ENCODE measurements around the gene MPC1L. TPM values are rescaled to one million over a fixed set of nuclear protein-coding genes. Genes with fewer than 3 reads are reported as not detected.
"Not testable (repeated sequence)": the region's sequence is repeated elsewhere in the genome, so short reads cannot be mapped to it uniquely, and the experiment has no call there.

MPC1L gene
- total and polyA plus RNA-seq, 9 of the 15 experiments (the other 6 are each of a cell fraction or from before 2014, with no cell fraction given) = not detected

DNA sequence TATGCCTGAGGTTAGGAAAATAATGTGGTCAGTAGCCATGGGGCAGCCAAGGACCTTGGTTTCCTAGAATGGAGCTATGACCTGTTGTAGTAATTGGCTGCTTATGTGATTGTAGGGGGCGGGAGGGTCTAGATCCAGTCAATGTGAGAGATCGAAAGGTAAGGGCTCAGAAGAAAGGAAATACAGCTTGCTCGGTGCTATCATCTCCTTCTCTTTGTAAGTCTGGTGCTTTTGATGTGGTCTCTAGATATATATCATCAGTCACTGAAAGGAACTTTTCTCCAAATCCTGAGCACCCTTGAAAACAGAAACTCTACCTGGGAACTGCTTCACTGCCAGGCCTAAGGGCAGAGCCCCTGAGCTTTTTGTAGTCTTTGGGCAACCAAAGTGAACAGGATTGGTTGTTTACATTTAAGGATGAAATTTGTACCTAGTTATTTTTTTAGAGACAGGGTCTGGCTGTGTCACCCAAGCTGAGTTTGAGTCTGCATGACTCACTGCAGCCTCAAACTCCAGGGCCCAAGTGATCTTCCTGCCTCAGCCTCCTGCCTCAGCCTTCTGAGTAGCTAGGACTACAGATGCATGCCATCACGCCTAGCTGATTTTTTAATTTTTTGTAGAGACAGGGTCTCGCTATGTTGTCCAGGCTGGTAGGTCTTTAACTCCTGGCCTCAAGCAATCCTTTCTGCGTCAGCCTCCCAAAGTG, 33.5 kb upstream of the MPC1L start:
- H3K79me2 ChIP-seq (ENCODE audit: control insufficient read depth, insufficient read depth, low read length); H3K27ac ChIP-seq (ENCODE audit: extremely low read depth, low read depth, low read length); in situ Hi-C loops (cut with MboI); ATAC-seq; H3K4me2 ChIP-seq (ENCODE audit: insufficient read depth, low read length); H3K4me1 ChIP-seq (replicated peaks in 1 of 2; ENCODE audit: control insufficient read depth in 2 of 2, insufficient read depth in 2 of 2, low read length in 2 of 2); H3K9ac ChIP-seq (ENCODE audit: insufficient read depth in 1 of 2, low read depth in 2 of 2, low read length in 2 of 2); H3K4me3 ChIP-seq; H2AFZ ChIP-seq (ENCODE audit: low read depth, low read length); H4K20me1 ChIP-seq (replicated peaks; ENCODE audit: control insufficient read depth, insufficient read depth, low read length); FAIRE-seq; DNase-seq (ENCODE audit: extremely low read depth in 1 of 4, low spot score in 3 of 4); H3K27me3 ChIP-seq (ENCODE audit: control insufficient read depth in 2 of 2, insufficient read depth in 2 of 2, low read length in 2 of 2); H3K9me1 ChIP-seq (ENCODE audit: control insufficient read depth, insufficient read depth, low read length); BruUV-seq (replicated peaks); CTCF ChIA-PET (ENCODE audit: low intra/inter-chr PET ratio); H3K9me3 ChIP-seq (replicated peaks; ENCODE audit: control insufficient read depth, insufficient read depth, low read depth, low read length): not testable (repeated sequence)
- 76% methylated on average over 5 of the region's 6 CpGs for WGBS (ENCODE audit: insufficient coverage, low coverage, missing lambda C conversion rate)
- intact Hi-C loops (cut with micrococcal nuclease) = loop anchor here (10.0 kb wide), 1 partner anchor 55 kb away; the partner anchor contains the start of gene CXorf38
- peaks cover 18% of the 10 kb centered on the region; the same call in 1 of the 3 replicates for H3K36me3 ChIP-seq (ENCODE audit: control insufficient read depth, insufficient read depth, low read length)
- POLR2A ChIA-PET = interaction anchor here (0.6 to 0.9 kb wide), 2 partner anchors 20 to 27 kb away, joined by 3 read pairs; no protein-coding TSS in a partner anchor

DNA sequence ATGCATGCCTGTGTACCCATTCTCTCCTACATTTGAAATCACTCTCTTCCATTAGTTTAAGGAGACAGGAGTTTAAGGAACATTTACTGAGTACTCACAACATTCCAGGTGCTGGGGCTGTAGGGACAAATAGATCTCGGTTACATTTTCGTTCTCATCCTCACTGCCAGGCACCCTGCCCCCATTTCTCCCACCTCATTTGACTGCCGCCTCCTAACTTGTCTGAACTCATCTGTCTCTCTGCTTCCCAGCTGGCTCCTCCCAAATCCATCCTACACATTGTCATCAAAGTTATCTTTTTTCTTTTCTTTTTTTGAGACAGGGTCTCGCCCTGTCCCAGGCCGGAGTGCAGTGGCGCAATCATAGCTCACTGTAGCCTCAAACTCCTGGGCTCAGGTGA, 19.8 kb upstream of the MPC1L start:
- H3K4me3 ChIP-seq = no peak overlapping the region
- ChIA-PET POLR2A (no interaction called here), CTCF (ENCODE audit: low intra/inter-chr PET ratio) (no interaction called here)
- intact Hi-C loops (cut with micrococcal nuclease) (no loop called here), in situ Hi-C loops (cut with MboI) (no loop called here)
- H3K9ac ChIP-seq (ENCODE audit: insufficient read depth in 1 of 2, low read depth in 2 of 2, low read length in 2 of 2) = no peak overlapping the region
- H3K79me2 ChIP-seq (ENCODE audit: control insufficient read depth, insufficient read depth, low read length) = no peaks in the 10 kb centered on the region
- no peaks in the 10 kb centered on the region for H3K9me1 ChIP-seq (ENCODE audit: control insufficient read depth, insufficient read depth, low read length)
- BruUV-seq (replicated peaks) = no TSS peak
- H4K20me1 ChIP-seq (replicated peaks; ENCODE audit: control insufficient read depth, insufficient read depth, low read length) = no peaks in the 10 kb centered on the region
- no peak overlapping the region for H2AFZ ChIP-seq (ENCODE audit: low read depth, low read length)
- no peaks in the 10 kb centered on the region for H3K4me1 ChIP-seq (replicated peaks in 1 of 2; ENCODE audit: control insufficient read depth in 2 of 2, insufficient read depth in 2 of 2, low read length in 2 of 2)
- peaks cover 14% of the 10 kb centered on the region; the same call in 2 of the 3 replicates for H3K36me3 ChIP-seq (ENCODE audit: control insufficient read depth, insufficient read depth, low read length)
- H3K27ac ChIP-seq (ENCODE audit: extremely low read depth, low read depth, low read length) = no peak overlapping the region
- H3K27me3 ChIP-seq (ENCODE audit: control insufficient read depth in 2 of 2, insufficient read depth in 2 of 2, low read length in 2 of 2) = no peaks in the 10 kb centered on the region
- FAIRE-seq (no peak), ATAC-seq (no peak), DNase-seq (ENCODE audit: extremely low read depth in 1 of 4, low spot score in 3 of 4) (no peak)
- no peak overlapping the region for H3K4me2 ChIP-seq (ENCODE audit: insufficient read depth, low read length)
- H3K9me3 ChIP-seq (replicated peaks; ENCODE audit: control insufficient read depth, insufficient read depth, low read depth, low read length) = no peaks in the 10 kb centered on the region
- WGBS (ENCODE audit: insufficient coverage, low coverage, missing lambda C conversion rate) = 96% methylated on average over 6 of the region's 6 CpGs
- TF ChIP-seq, protein P1, sequence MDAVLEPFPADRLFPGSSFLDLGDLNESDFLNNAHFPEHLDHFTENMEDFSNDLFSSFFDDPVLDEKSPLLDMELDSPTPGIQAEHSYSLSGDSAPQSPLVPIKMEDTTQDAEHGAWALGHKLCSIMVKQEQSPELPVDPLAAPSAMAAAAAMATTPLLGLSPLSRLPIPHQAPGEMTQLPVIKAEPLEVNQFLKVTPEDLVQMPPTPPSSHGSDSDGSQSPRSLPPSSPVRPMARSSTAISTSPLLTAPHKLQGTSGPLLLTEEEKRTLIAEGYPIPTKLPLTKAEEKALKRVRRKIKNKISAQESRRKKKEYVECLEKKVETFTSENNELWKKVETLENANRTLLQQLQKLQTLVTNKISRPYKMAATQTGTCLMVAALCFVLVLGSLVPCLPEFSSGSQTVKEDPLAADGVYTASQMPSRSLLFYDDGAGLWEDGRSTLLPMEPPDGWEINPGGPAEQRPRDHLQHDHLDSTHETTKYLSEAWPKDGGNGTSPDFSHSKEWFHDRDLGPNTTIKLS (IDR thresholded peaks at IDR 0.05; ENCODE audit: borderline replicate concordance, low read depth) = no peak
- TF ChIP-seq NRF1 (conservative IDR thresholded peaks at IDR 0.05 in 1 of 2, IDR thresholded peaks at IDR 0.05 in 1 of 2) (no peak), TEAD4 (IDR thresholded peaks at IDR 0.05; ENCODE audit: low read length) (no peak), TEAD4 (CRISPR knock-in tag; IDR thresholded peaks at IDR 0.05; ENCODE audit: borderline replicate concordance) (no peak), TCF7L2 (IDR thresholded peaks at IDR 0.05; ENCODE audit: low read depth, low read length) (no peak), ZNF224 (CRISPR knock-in tag; IDR thresholded peaks at IDR 0.05) (no peak), SAFB2 (IDR thresholded peaks at IDR 0.05; ENCODE audit: borderline replicate concordance, low read depth, low read length, severe bottlenecking) (no peak), MCM5 (IDR thresholded peaks at IDR 0.05; ENCODE audit: low read depth) (no peak), YY1 (IDR thresholded peaks at IDR 0.05; ENCODE audit: borderline replicate concordance in 1 of 3, control insufficient read depth in 1 of 3, extremely low read depth in 1 of 3, insufficient read depth in 3 of 3, insufficient read length in 1 of 3, insufficient replicate concordance in 2 of 3, low read depth in 1 of 3, low read length in 2 of 3) (no peak), ARHGAP35 (IDR thresholded peaks at IDR 0.05; ENCODE audit: partially characterized antibody) (no peak)
- TF ChIP-seq, protein P2, sequence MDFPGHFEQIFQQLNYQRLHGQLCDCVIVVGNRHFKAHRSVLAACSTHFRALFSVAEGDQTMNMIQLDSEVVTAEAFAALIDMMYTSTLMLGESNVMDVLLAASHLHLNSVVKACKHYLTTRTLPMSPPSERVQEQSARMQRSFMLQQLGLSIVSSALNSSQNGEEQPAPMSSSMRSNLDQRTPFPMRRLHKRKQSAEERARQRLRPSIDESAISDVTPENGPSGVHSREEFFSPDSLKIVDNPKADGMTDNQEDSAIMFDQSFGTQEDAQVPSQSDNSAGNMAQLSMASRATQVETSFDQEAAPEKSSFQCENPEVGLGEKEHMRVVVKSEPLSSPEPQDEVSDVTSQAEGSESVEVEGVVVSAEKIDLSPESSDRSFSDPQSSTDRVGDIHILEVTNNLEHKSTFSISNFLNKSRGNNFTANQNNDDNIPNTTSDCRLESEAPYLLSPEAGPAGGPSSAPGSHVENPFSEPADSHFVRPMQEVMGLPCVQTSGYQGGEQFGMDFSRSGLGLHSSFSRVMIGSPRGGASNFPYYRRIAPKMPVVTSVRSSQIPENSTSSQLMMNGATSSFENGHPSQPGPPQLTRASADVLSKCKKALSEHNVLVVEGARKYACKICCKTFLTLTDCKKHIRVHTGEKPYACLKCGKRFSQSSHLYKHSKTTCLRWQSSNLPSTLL (IDR thresholded peaks at IDR 0.05) = no peak
